Neural progenitor cell (in vitro differentiated cells): Measurements from ENCODE around the gene SCPEP1. TPM values are rescaled to one million over a fixed set of nuclear protein-coding genes. Genes with fewer than 3 reads are reported as not detected.

Experiments
- DNase-seq: peaks from one replicate; pipeline ENCODE4 v3.0.0-alpha.2; 2016; ENCODE audit warnings: low spot score
- H2AFZ ChIP-seq: fragments of 200-600 bp; sonication (generic); replicated peaks from 2 replicates; pipeline ENCODE4 v1.6.1; 2016; ENCODE audit warnings: antibody characterized with exemption
- H3F3A ChIP-seq: fragments of 200-600 bp; sonication (generic); 2 replicates; pipeline ENCODE4 v1.6.1; 2016; ENCODE audit warnings: antibody characterized with exemption, low read depth
- H3K27ac ChIP-seq: fragments of 200-600 bp; sonication (generic); 2 replicates; pipeline ENCODE4 v1.5.1; 2016; ENCODE audit warnings: mild to moderate bottlenecking
- H3K27me3 ChIP-seq: fragments of 200-600 bp; sonication (generic); 2 replicates; pipeline ENCODE4 v1.6.1; 2016; ENCODE audit warnings: mild to moderate bottlenecking, moderate library complexity
- H3K36me3 ChIP-seq: fragments of 200-600 bp; sonication (generic); 2 replicates; pipeline ENCODE4 v1.5.1; 2016
- H3K4me1 ChIP-seq: fragments of 200-600 bp; sonication (generic); 2 replicates; pipeline ENCODE4 v1.6.1; 2016; ENCODE audit warnings: mixed run types
- H3K4me2 ChIP-seq: fragments of 200-600 bp; sonication (generic); 2 replicates; pipeline ENCODE4 v1.6.1; 2016
- H3K4me3 ChIP-seq: fragments of 200-600 bp; sonication (generic); 2 replicates; pipeline ENCODE4 v1.5.1; 2016
- H3K79me2 ChIP-seq: fragments of 200-600 bp; sonication (generic); 2 replicates; pipeline ENCODE4 v1.6.1; 2016; ENCODE audit warnings: low read depth
- H3K9ac ChIP-seq: fragments of 200-600 bp; sonication (generic); 2 replicates; pipeline ENCODE4 v1.6.1; 2016
- H3K9me3 ChIP-seq: fragments of 200-600 bp; sonication (generic); 2 replicates; pipeline ENCODE4 v1.5.1; 2016; ENCODE audit warnings: low read depth
- H4K20me1 ChIP-seq: fragments of 200-600 bp; sonication (generic); 2 replicates; pipeline ENCODE4 v1.6.1; 2016; ENCODE audit warnings: low read depth
- H3K27ac Mint-ChIP-seq: 3 replicates; pipeline ENCODE4 v1.8.0; 2021; ENCODE audit warnings: mixed read lengths
- H3K27me3 Mint-ChIP-seq: 2 replicates; pipeline ENCODE4 v1.8.0; 2022; ENCODE audit warnings: low read depth, mild to moderate bottlenecking, inconsistent platforms, moderate library complexity, mixed read lengths; ENCODE audit not compliant: insufficient read depth
- H3K36me3 Mint-ChIP-seq: 3 replicates; pipeline ENCODE4 v1.8.0; 2021; ENCODE audit warnings: mixed read lengths
- H3K4me1 Mint-ChIP-seq: 3 replicates; pipeline ENCODE4 v1.8.0; 2021; ENCODE audit warnings: mixed read lengths
- H3K4me3 Mint-ChIP-seq: 3 replicates; pipeline ENCODE4 v1.8.0; 2021; ENCODE audit warnings: mild to moderate bottlenecking, moderate library complexity, mixed read lengths
- H3K9me3 Mint-ChIP-seq: 3 replicates; pipeline ENCODE4 v1.8.0; 2020; ENCODE audit warnings: mixed read lengths
- CTCF ChIP-seq: fragments of 200-600 bp; sonication (generic); IDR thresholded peaks from 2 replicates; pipeline ENCODE4 v1.5.1; 2017; ENCODE audit warnings: antibody characterized with exemption, mild to moderate bottlenecking
- EZH2 ChIP-seq: fragments of 200-600 bp; sonication (generic); IDR thresholded peaks from 2 replicates; pipeline ENCODE4 v1.6.1; 2017; ENCODE audit warnings: antibody characterized with exemption, mild to moderate bottlenecking, moderate library complexity
- EZH2phosphoT487 ChIP-seq: fragments of 200-600 bp; sonication (generic); IDR thresholded peaks from 2 replicates; pipeline ENCODE4 v1.6.1; 2017; ENCODE audit warnings: antibody characterized with exemption
- total RNA-seq: library from RNA; depleted of rRNA; stranded (reverse); fragments of >200 nt; gene quantifications from 2 replicates; pipeline ENCODE4 v1.2.3, GENCODE V29; 2015; ENCODE audit warnings: low replicate concordance

The SCPEP1 gene
- total RNA-seq, 1 donor from 2014 or later, result 28.7 TPM

- TF ChIP-seq EZH2 (no peak), CTCF (no peak), EZH2phosphoT487 (no peak)
- no peak for DNase-seq
- Mint-ChIP-seq H3K4me1 (peaks cover 5% of the 10 kb centered on the region), H3K27me3 (peaks cover 2% of the 10 kb centered on the region), H3K36me3 (no peaks in the 10 kb centered on the region), H3K9me3 (peaks cover 5% of the 10 kb centered on the region), H3K27ac (no peak overlapping the region), H3K4me3 (no peak overlapping the region)
- Histone ChIP-seq H3F3A (no peaks in the 10 kb centered on the region), H3K4me1 (peaks cover 5% of the 10 kb centered on the region), H3K79me2 (no peaks in the 10 kb centered on the region), H3K27me3 (no peaks in the 10 kb centered on the region), H3K27ac (no peak overlapping the region), H3K4me3 (no peak overlapping the region), H3K9me3 (no peaks in the 10 kb centered on the region), H4K20me1 (no peaks in the 10 kb centered on the region), H2AFZ (no peak overlapping the region), H3K4me2 (no peak overlapping the region), H3K36me3 (no peaks in the 10 kb centered on the region), H3K9ac (no peak overlapping the region)
Measured at GRCh38 chr17:57010487-57010886, 32.6 kb downstream of the SCPEP1 start.

- Histone ChIP-seq H3F3A (no peaks in the 10 kb centered on the region), H3K79me2 (no peaks in the 10 kb centered on the region), H3K4me2 (no peak overlapping the region), H3K36me3 (no peaks in the 10 kb centered on the region), H3K4me1 (peaks cover 12% of the 10 kb centered on the region), H3K4me3 (no peak overlapping the region), H3K9me3 (no peaks in the 10 kb centered on the region), H2AFZ (no peak overlapping the region), H3K9ac (no peak overlapping the region), H3K27ac (no peak overlapping the region), H4K20me1 (no peaks in the 10 kb centered on the region), H3K27me3 (no peaks in the 10 kb centered on the region)
- Mint-ChIP-seq H3K27ac (peak overlapping the region; percentile 38), H3K9me3 (peaks cover 5% of the 10 kb centered on the region), H3K4me1 (peaks cover 13% of the 10 kb centered on the region), H3K36me3 (no peaks in the 10 kb centered on the region), H3K4me3 (no peak overlapping the region), H3K27me3 (peaks cover 7% of the 10 kb centered on the region)
- no peak for DNase-seq
- TF ChIP-seq EZH2, result no peak
- TF ChIP-seq CTCF, result no peak
- TF ChIP-seq EZH2phosphoT487, result no peak
Measured at GRCh38 chr17:57011491-57012015, 33.6 kb downstream of the SCPEP1 start.

- H2AFZ ChIP-seq, result no peak overlapping the region
- no peaks in the 10 kb centered on the region for H3K79me2 ChIP-seq
- no peak overlapping the region for H3K4me3 ChIP-seq
- peaks cover 16% of the 10 kb centered on the region for H3K4me1 Mint-ChIP-seq
- no peaks in the 10 kb centered on the region for H4K20me1 ChIP-seq
- H3K4me3 Mint-ChIP-seq, result no peak overlapping the region
- H3K27ac ChIP-seq, result no peak overlapping the region
- H3K36me3 Mint-ChIP-seq, result no peaks in the 10 kb centered on the region
- H3K27me3 ChIP-seq, result no peaks in the 10 kb centered on the region
- H3K9me3 ChIP-seq, result no peaks in the 10 kb centered on the region
- H3K4me1 ChIP-seq, result peaks cover 14% of the 10 kb centered on the region
- H3K27ac Mint-ChIP-seq, result peak overlapping the region; percentile 11
- H3K9me3 Mint-ChIP-seq, result peaks cover 5% of the 10 kb centered on the region
- H3K27me3 Mint-ChIP-seq, result peaks cover 10% of the 10 kb centered on the region
- H3K4me2 ChIP-seq, result no peak overlapping the region
- no peaks in the 10 kb centered on the region for H3F3A ChIP-seq
- H3K36me3 ChIP-seq, result no peaks in the 10 kb centered on the region
- H3K9ac ChIP-seq, result no peak overlapping the region
- DNase-seq, result no peak
- TF ChIP-seq CTCF (no peak), EZH2phosphoT487 (no peak), EZH2 (no peak)
Measured at GRCh38 chr17:57016071-57016763, 38.3 kb downstream of the SCPEP1 start.
